Right renal cortex interstitium (tissue), 3 donors: Measurements from ENCODE around the gene PSMB10. TPM values are rescaled to one million over a fixed set of nuclear protein-coding genes. Genes with fewer than 3 reads are reported as not detected.

ENCODE experiments used
- DNase-seq, 3 donors: peaks; one replicate each; pipeline ENCODE4 v3.0.0-alpha.2; 2013; ENCODE audit warnings: low read depth in 3 of 3, low spot score in 2 of 3
- polyA plus RNA-seq, 3 donors: library from polyadenylated mRNA; unstranded; fragments of 120-200 nt; gene quantifications; one replicate each; pipeline ENCODE4 v1.2.1, GENCODE V29; 2013; ENCODE audit not compliant: insufficient read length in 3 of 3

Gene PSMB10
- polyA plus RNA-seq, 3 donors: 20.3 to 21.9 (median 21.8) TPM

- DNase-seq: no peak
These were observed 34.9 kb downstream of the PSMB10 start for GRCh38 chr16:67901734-67902133.

DNA sequence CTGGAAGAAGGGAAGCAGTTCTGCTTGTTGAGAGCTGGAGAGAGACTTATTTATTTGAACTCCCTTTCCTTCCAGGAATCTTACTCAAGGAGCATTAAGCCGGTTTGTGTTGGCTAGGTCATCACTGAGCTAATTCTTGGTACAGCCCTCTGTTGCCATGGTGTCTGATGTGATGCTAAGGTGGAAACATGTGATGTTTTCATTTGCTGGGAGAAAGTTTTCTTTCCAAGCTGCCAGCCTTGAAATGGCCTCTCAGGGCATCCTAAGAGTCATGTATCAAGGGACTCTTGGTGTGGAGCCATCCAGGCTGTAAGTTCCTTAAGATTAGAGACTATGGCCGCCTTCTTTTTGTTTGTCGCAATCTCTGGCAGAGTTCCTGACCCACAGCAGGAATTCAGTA, 39.4 kb downstream of the PSMB10 start:
- DNase-seq: no peak

- no peak for DNase-seq
These were observed 42.8 kb downstream of the PSMB10 start for GRCh38 chr16:67893743-67894399.

DNA sequence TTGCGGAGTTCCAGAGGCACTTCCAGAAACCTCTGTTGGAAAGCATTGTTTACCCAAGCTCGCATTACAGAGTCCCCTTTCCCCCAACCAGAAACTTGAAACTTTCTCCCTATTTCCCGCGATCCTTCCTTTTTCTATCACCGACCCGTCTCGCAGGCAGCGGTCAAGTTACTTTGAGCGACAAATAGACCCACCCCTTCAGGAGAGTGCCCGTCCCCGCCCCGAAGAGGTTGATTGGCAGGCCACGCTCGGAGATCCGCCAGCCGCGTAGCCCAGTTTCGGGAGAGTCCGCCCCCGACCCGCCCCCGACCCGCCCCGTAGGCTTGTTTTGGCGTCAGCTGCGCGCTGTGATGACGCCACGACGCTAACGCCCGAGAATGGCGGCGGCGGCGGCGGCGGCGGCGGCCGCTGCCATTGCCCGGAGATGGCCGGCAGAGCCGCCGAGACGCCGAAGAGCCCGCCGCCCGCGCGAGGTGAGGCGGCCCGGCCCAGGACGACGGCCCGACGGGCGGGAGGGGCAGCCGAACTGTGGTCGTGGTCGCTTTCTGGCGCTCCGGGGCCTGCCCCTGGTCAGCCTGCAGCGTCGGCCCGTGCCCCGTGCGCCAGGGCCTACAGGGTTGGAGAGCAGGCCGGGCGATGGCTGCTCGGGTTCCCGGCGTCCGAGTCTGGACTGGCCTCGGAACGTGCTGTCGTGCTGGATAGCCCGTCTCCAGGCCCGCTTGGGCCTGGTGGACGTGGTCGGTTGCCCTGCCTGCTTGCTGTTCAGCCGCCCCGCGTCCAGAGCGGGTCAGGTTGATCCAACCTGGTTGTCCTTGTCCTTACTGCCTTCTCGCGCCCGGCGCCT, 43.5 kb downstream of the PSMB10 start, which contains the start of gene PSKH1:
Gene PSKH1, plus strand, starts transcription at position 356 of the 844 bp plus-strand sequence. CDS start 15,496 bp downstream, outside the sequence.
- DNase-seq: peak; percentile 74 to 89 (median 81)

- DNase-seq: no peak
These were observed 44.3 kb downstream of the PSMB10 start for GRCh38 chr16:67892375-67892774.

- no peak for DNase-seq
These were observed 48.3 kb downstream of the PSMB10 start for GRCh38 chr16:67888331-67888730.

DNA sequence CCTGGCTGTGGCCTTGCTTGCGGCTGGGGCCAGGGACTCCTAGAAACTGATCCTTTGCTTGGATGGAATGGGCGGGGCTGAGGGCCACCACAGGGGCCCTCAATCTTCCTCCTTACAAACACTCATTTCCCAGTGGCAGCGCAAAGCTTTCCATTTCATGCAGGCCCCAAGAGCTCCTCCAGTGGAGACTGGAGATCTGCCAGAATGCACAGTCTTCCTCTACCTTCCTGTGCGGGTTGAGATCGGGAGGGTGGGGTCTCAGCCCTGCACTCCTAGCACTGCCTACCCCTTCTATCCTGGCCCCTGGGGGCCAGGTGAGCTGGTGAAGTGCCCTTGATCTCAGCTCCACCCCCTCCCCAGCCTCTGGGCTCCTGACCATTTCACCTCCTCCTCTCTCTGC, 50.3 kb downstream of the PSMB10 start:
- no peak for DNase-seq

- DNase-seq: no peak
These were observed 50.7 kb downstream of the PSMB10 start for GRCh38 chr16:67885976-67886375.

- no peak for DNase-seq
These were observed 51.1 kb downstream of the PSMB10 start for GRCh38 chr16:67885545-67885944.

DNA sequence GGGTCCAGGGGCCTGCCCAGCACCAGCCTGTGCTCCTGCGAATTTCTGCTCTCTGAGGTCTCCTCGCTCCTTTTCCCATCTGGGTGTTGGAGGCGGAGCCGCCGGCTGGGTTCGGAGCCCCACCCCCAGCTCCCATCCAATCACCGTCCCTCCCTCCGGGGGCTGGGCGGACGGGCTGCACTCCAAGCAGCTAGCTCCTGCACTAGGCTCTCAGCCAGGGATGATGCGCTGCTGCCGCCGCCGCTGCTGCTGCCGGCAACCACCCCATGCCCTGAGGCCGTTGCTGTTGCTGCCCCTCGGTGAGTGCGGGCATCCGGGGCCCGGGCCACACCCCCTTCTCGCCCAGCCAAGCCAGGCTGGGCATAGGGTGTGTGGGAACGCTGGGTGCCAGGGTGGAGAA, 52.0 kb downstream of the PSMB10 start, which contains the start of gene NRN1L:
Gene NRN1L, plus strand, starts transcription at position 202 of the 400 bp plus-strand sequence. Its CDS starts 19 bp downstream, at position 221.
- no peak for DNase-seq

Other genes with a start within 250 kb of the PSMB10 start
- 10 to 100 TPM; 19.5 to 22.0 (median 19.5) TPM for gene GFOD2, start 217.5 kb downstream of the PSMB10 start, polyA plus RNA-seq
- gene RANBP10, start 130.3 kb downstream of the PSMB10 start, polyA plus RNA-seq: 10 to 100 TPM; 19.2 to 22.3 (median 19.2) TPM
- gene TSNAXIP1, start 130.0 kb downstream of the PSMB10 start, polyA plus RNA-seq: 1 to 10 TPM; 6.2 to 7.8 (median 7.6) TPM
- 10 to 100 TPM; 27.5 to 34.1 (median 32.5) TPM for gene THAP11, start 94.5 kb downstream of the PSMB10 start, polyA plus RNA-seq
- gene NUTF2, start 89.9 kb downstream of the PSMB10 start, polyA plus RNA-seq: 100 to 1,000 TPM; 118 to 138 (median 134) TPM
- 10 to 100 TPM; 37.3 to 44.4 (median 40.6) TPM for gene CENPT, start 89.2 kb downstream of the PSMB10 start, polyA plus RNA-seq
- 10 to 100 TPM; 82.0 to 85.6 (median 83.2) TPM for gene EDC4, start 63.8 kb downstream of the PSMB10 start, polyA plus RNA-seq
- gene NRN1L, start 52.0 kb downstream of the PSMB10 start, polyA plus RNA-seq: not detected
- 10 to 100 TPM; 31.6 to 38.0 (median 35.5) TPM for gene PSKH1, start 43.6 kb downstream of the PSMB10 start, polyA plus RNA-seq
- 1 to 10 TPM; 6.7 to 7.6 (median 7.0) TPM for gene CTRL, start 5.0 kb downstream of the PSMB10 start, polyA plus RNA-seq
- gene LCAT, start 7.3 kb upstream of the PSMB10 start, polyA plus RNA-seq: 10 to 100 TPM; 12.7 to 14.6 (median 13.4) TPM
- gene SLC12A4, start 31.8 kb upstream of the PSMB10 start, polyA plus RNA-seq: 10 to 100 TPM; 30.6 to 33.8 (median 30.9) TPM
- under 1 TPM in 2 of 3 donors, not detected in 1; 0.06 to 0.11 TPM for gene DPEP3, start 43.6 kb upstream of the PSMB10 start, polyA plus RNA-seq
- 1 to 10 TPM in 1 of 3 donors, under 1 TPM in 2; 0.57 to 1.0 (median 0.71) TPM for gene DPEP2, start 62.6 kb upstream of the PSMB10 start, polyA plus RNA-seq
- not detected for gene DPEP2NB, start 79.1 kb upstream of the PSMB10 start, polyA plus RNA-seq
- 10 to 100 TPM; 10.2 to 11.6 (median 11.0) TPM for gene DDX28, start 86.4 kb upstream of the PSMB10 start, polyA plus RNA-seq
- 10 to 100 TPM; 13.3 to 16.6 (median 14.1) TPM for gene DUS2, start 86.4 kb upstream of the PSMB10 start, polyA plus RNA-seq
- gene NFATC3, start 148.5 kb upstream of the PSMB10 start, polyA plus RNA-seq: 10 to 100 TPM; 35.7 to 39.6 (median 36.1) TPM